Right lobe of liver (tissue), 6 donors: ENCODE data around the gene ZNF574. TPM values are rescaled to one million over a fixed set of nuclear protein-coding genes. Genes with fewer than 3 reads are reported as not detected.

Experiments
- ATAC-seq, 4 donors: fragments of 200-7000 bp; cut with Tn5 transposase; one replicate each; pipeline ENCODE4 v1.9.1; 2020; ENCODE audit warnings: mild to moderate bottlenecking in 4 of 4, moderate library complexity in 4 of 4
- DNase-seq, 3 donors: peaks; one replicate each; pipeline ENCODE4 v3.0.0-alpha.2; 2020
- H3K27ac ChIP-seq, 3 donors: fragments of 200-600 bp; one replicate each; pipeline ENCODE4 v1.8.0; 2022
- H3K27me3 ChIP-seq, 2 donors: fragments of 200-600 bp; one replicate each; pipeline ENCODE4 v1.8.0; 2022
- H3K36me3 ChIP-seq, 4 donors: fragments of 200-600 bp; sonication (generic) in 1 of 4; one replicate each; pipeline versions ENCODE4 v1.5.1 to v1.8.0; 2017 to 2022; ENCODE audit warnings: control low read depth in 1 of 4
- H3K4me1 ChIP-seq, 4 donors: fragments of 200-600 bp; sonication (generic) in 1 of 4; one replicate each; pipeline versions ENCODE4 v1.5.1 to v1.8.0; 2017 to 2022; ENCODE audit warnings: control low read depth in 1 of 4
- H3K4me3 ChIP-seq, 3 donors: fragments of 200-600 bp; one replicate each; pipeline ENCODE4 v1.8.0; 2022
- H3K9me3 ChIP-seq, 4 donors: fragments of 200-600 bp; sonication (generic) in 1 of 4; one replicate each; pipeline versions ENCODE4 v1.5.1 to v1.8.0; 2017 to 2022; ENCODE audit warnings: control low read depth in 1 of 4
- POLR2A ChIP-seq: fragments of 450-650 bp; IDR thresholded peaks from one replicate; pipeline ENCODE4 v1.6.1; 2017; ENCODE audit warnings: antibody characterized with exemption, mild to moderate bottlenecking
- WGBS: methylation state at CpG from one replicate; pipeline ENCODE4 v1.1.6; 2018; ENCODE audit warnings: low coverage, low lambda C conversion rate; ENCODE audit not compliant: insufficient coverage; ENCODE audit errors: missing lambda C conversion rate; 5-methylcytosine and 5-hydroxymethylcytosine counted together
- intact Hi-C, 2 donors: fragments of 100-400 bp; cut with DNase I; formaldehyde crosslinking; loops; one replicate each; pipeline versions ENCODE4 v1.11.2 to v1.14.1; 2022
- total RNA-seq, 6 experiments: library from RNA; depleted of rRNA in 2 of 6; stranded (reverse); fragments of >200 nt in 2 of 6; fragmentation: NEBNext Ultra II Directional in 3 of 6; extraction: Animal tissue kit (Norgen Biotek cat#: 25700) in 3 of 6; gene quantifications; one replicate each; pipeline versions ENCODE4 v1.1.0 to v1.2.4, GENCODE V29; 2016 to 2023
- TF ChIP-seq, protein P1 (sequence below), 4 donors: fragments of 200-600 bp in 3 of 4; fragments of 450-650 bp in 1 of 4; IDR thresholded peaks; one replicate each; pipeline versions ENCODE4 v1.5.1 to v1.8.0; 2016 to 2022; ENCODE audit warnings: antibody characterized with exemption in 4 of 4, mild to moderate bottlenecking in 2 of 4
- donor health status: DM: no; HTN: yes; CAD: no.
- donor health status: DM: no; HTN: no; CAD: no.
- donor health status: DM: no; HTN: no; CAD: no.
- donor health status: DM: no; HTN: yes; CAD: no.
- donor health status: DM: no; HTN: yes; CAD: no.

Gene ZNF574
- total RNA-seq, 6 experiments from 2014 or later = 4.3 to 5.8 (median 4.7) TPM

DNA sequence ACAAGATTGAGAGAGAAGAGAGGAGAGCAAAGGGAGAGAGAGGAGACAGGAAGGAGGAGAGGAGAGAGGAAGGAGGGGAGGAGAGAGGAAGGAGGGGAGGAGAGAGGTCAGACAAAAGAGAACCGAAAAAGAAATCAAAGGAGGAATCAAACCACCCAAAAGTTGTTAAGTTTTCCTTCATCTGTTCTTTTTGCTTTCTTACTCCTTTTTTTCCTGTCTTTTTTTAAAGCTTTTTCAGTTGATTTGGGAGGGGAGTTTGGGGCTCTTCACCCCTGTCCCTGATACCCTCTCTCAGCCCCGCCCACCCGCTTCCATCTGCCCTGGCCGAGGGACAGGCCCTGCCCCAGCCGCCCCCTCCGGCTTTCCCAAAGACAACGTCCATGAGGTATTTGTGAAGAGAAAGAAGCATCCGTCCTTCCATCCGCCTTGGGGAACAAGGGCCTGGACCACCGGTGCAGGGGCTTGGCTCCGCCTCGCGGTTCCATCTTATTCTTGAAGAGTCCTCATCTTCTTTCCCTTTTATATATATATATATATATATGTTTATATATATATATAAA lies 13.3 kb downstream of the ZNF574 start:
- 72% methylated on average over 13 of the region's 13 CpGs for WGBS
- no peaks in the 10 kb centered on the region for H3K9me3 ChIP-seq
- H3K27ac ChIP-seq = no peak overlapping the region
- H3K4me3 ChIP-seq = no peak overlapping the region
- H3K4me1 ChIP-seq = no peaks in the 10 kb centered on the region
- no peak for TF ChIP-seq POLR2A
- TF ChIP-seq, protein P1, sequence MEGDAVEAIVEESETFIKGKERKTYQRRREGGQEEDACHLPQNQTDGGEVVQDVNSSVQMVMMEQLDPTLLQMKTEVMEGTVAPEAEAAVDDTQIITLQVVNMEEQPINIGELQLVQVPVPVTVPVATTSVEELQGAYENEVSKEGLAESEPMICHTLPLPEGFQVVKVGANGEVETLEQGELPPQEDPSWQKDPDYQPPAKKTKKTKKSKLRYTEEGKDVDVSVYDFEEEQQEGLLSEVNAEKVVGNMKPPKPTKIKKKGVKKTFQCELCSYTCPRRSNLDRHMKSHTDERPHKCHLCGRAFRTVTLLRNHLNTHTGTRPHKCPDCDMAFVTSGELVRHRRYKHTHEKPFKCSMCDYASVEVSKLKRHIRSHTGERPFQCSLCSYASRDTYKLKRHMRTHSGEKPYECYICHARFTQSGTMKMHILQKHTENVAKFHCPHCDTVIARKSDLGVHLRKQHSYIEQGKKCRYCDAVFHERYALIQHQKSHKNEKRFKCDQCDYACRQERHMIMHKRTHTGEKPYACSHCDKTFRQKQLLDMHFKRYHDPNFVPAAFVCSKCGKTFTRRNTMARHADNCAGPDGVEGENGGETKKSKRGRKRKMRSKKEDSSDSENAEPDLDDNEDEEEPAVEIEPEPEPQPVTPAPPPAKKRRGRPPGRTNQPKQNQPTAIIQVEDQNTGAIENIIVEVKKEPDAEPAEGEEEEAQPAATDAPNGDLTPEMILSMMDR (IDR thresholded peaks at IDR 0.05) = no peak
- ATAC-seq (no peak), DNase-seq (no peak)
- H3K27me3 ChIP-seq = no peaks in the 10 kb centered on the region
- intact Hi-C loops = no loop called here
- no peaks in the 10 kb centered on the region for H3K36me3 ChIP-seq

DNA sequence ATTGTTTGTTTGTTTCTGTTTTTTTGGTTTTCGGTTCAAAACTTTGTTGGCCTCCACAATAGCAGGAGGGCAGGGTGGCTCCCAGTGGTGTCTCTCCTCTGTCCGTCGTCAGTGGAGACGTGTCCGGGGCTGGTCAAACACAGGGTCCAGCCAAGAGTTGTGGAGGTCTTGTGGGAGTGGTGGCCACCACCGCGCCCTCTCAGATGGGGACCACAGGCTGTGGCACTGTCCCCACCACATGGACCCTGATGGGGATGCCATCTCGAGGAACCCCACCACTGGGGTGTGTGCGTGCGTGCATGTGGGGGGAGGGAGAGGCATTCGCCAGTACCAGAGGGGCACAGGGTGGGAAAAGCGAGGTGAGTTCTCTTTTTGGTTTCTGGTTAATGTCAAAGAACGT lies 13.8 kb downstream of the ZNF574 start:
- 72% methylated on average over 6 of the region's 13 CpGs for WGBS
- no peak for DNase-seq
- Histone ChIP-seq H3K4me3 (no peak overlapping the region), H3K27ac (no peak overlapping the region), H3K27me3 (no peaks in the 10 kb centered on the region), H3K4me1 (no peaks in the 10 kb centered on the region), H3K9me3 (no peaks in the 10 kb centered on the region), H3K36me3 (no peaks in the 10 kb centered on the region)
- TF ChIP-seq POLR2A = no peak
- TF ChIP-seq, protein P1 (IDR thresholded peaks at IDR 0.05) = no peak
- intact Hi-C loops = no loop called here
- no peak for ATAC-seq

DNA sequence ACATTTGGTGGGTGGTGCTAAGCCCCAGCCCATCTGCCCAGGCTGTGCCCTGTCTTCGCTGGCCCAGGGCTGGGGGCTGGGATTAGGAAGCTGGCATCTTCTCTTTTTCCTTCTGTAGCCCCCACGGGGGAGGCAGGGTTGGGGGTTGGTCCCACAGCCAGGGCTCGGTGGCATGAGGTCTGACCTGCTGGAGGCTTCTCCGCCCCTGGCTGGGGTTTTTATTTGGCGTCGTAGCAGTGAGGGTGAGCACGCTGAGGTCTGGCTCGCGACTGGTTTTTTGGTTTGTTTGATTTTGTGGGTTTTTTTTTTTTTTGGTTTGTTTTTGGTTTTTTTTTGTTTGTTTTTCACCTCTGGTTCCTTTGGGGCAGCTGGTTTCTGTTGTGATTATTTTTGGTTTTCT lies 14.7 kb downstream of the ZNF574 start:
- WGBS = 17% methylated on average over 8 of the region's 9 CpGs
- TF ChIP-seq, protein P1 (IDR thresholded peaks at IDR 0.05) = no peak
- TF ChIP-seq POLR2A = no peak

DNA sequence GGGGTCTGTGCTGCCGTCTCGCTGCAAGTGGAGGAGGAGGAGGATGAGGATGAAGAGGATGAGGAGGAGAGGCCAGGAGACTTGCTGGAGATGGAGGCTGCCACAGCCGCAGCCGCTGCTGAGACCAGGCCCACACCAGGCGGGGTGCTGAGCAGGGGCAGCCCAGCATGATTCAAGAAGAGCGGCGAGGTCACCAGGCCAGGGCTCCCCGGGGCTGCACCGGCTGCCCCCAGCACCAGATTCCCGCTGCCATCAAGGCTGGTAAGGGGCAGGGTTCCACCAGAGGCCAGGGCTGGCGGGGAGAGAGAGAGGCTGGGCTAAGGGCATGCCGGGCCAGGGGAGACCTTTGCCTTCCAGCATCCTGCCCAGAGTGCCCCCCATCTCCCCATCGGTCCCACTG lies 15.3 kb downstream of the ZNF574 start:
- WGBS = 60% methylated on average over 1 of the region's 13 CpGs
- Histone ChIP-seq H3K4me3 (no peak overlapping the region), H3K9me3 (no peaks in the 10 kb centered on the region), H3K4me1 (no peaks in the 10 kb centered on the region), H3K27me3 (no peaks in the 10 kb centered on the region), H3K36me3 (no peaks in the 10 kb centered on the region), H3K27ac (no peak overlapping the region)
- no peak for ATAC-seq
- TF ChIP-seq POLR2A = no peak
- TF ChIP-seq, protein P1 (IDR thresholded peaks at IDR 0.05) = no peak
- no peak for DNase-seq
- intact Hi-C loops = no loop called here

More for the DNA sequence above, 14.7 kb downstream of the ZNF574 start:
- Histone ChIP-seq H3K4me3 (no peak overlapping the region), H3K9me3 (no peaks in the 10 kb centered on the region), H3K27me3 (no peaks in the 10 kb centered on the region), H3K27ac (no peak overlapping the region), H3K36me3 (no peaks in the 10 kb centered on the region), H3K4me1 (no peaks in the 10 kb centered on the region)
- ATAC-seq (no peak), DNase-seq (no peak)
- intact Hi-C loops = no loop called here

DNA sequence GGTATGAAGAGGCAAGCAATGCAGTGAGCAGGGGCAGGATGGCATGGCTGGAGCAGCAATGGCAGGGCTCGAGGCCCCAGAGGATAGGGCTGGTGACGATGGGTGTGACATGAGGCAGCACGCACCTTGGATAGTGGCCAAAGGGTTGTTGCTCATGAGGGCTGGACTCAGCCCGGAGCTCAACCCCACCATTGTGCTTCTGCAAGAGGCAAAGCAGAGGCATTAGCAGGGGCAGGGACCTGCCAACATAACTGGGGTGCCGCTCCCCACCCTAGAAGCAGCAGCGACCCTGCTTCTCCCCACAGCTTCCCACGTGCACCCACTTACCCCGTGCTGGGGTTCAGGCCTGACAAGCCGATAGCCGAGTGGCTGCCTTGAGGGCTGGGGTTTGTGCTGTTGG lies 15.8 kb downstream of the ZNF574 start:
- intact Hi-C loops = no loop called here
- H3K27me3 ChIP-seq = no peaks in the 10 kb centered on the region
- no peaks in the 10 kb centered on the region for H3K9me3 ChIP-seq
- H3K4me1 ChIP-seq = no peaks in the 10 kb centered on the region
- ATAC-seq (peak in 1 of 4 donors; percentile 39), DNase-seq (no peak)
- WGBS = 58% methylated on average over 4 of the region's 10 CpGs
- no peak for TF ChIP-seq POLR2A
- TF ChIP-seq, protein P1 (IDR thresholded peaks at IDR 0.05) = no peak
- H3K4me3 ChIP-seq = no peak overlapping the region
- no peak overlapping the region for H3K27ac ChIP-seq
- no peaks in the 10 kb centered on the region for H3K36me3 ChIP-seq
